Ascending aorta (tissue), 2 donors: ENCODE measurements around the gene MRPL4. TPM values are rescaled to one million over a fixed set of nuclear protein-coding genes. Genes with fewer than 3 reads are reported as not detected.

ENCODE experiments used
- DNase-seq, 2 donors: peaks; one replicate each; pipeline ENCODE4 v3.0.0-alpha.2; 2019; ENCODE audit warnings: low spot score in 2 of 2
- H3K27ac ChIP-seq, 2 donors: fragments of 200-600 bp; sonication (generic); one replicate each; pipeline ENCODE4 v1.5.1; 2016 to 2017; ENCODE audit warnings: mild to moderate bottlenecking in 1 of 2
- H3K27me3 ChIP-seq: fragments of 200-600 bp; sonication (generic); one replicate; pipeline ENCODE4 v1.5.1; 2017
- H3K36me3 ChIP-seq, 2 donors: fragments of 200-600 bp; sonication (generic); one replicate each; pipeline ENCODE4 v1.5.1; 2016
- H3K4me1 ChIP-seq, 2 donors: fragments of 200-600 bp; sonication (generic); one replicate each; pipeline ENCODE4 v1.5.1; 2016 to 2017; ENCODE audit warnings: mild to moderate bottlenecking in 1 of 2
- H3K4me3 ChIP-seq, 2 donors: fragments of 200-600 bp; sonication (generic); one replicate each; pipeline ENCODE4 v1.5.1; 2016 to 2017; ENCODE audit warnings: mild to moderate bottlenecking in 1 of 2
- H3K9me3 ChIP-seq, 2 donors: fragments of 200-600 bp; sonication (generic); one replicate each; pipeline ENCODE4 v1.5.1; 2016
- intact Hi-C: fragments of 100-400 bp; cut with DNase I; formaldehyde crosslinking; loops from one replicate; pipeline ENCODE4 v1.15.1; 2023
- total RNA-seq: library from RNA; depleted of rRNA; stranded (reverse); fragments of >200 nt; gene quantifications from one replicate; pipeline ENCODE4 v1.1.0, GENCODE V29; 2016
- TF ChIP-seq, protein P1 (sequence below), 3 experiments: fragments of 200-600 bp in 2 of 3; fragments of 450-650 bp in 1 of 3; sonication (generic) in 2 of 3; IDR thresholded peaks; one replicate each; pipeline ENCODE4 v1.5.1; 2016 to 2019; ENCODE audit warnings: antibody characterized with exemption in 3 of 3, mild to moderate bottlenecking in 1 of 3, moderate library complexity in 1 of 3

The MRPL4 gene
- total RNA-seq, 1 donor from 2014 or later = 72.9 TPM

DNA sequence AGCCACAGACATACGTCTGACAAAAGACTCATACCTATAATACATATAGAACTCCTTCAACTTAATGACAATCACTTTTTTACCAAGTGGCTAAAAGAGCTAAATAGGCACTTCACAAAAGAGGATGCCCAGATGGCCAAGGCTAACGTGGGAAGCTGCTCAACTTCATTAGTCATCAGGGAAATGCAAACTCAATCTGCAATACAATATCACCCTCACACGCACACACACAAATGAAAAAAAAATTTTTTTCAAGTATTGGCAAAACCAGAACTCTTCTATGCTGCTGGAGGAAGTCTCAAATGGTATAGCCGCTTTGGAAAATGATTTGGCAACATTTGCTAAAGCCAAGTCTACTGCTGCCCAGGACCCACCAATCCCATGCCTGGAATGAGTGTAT lies 42.7 kb upstream of the MRPL4 start:
- no peak overlapping the region for H3K27ac ChIP-seq
- H3K36me3 ChIP-seq = no peaks in the 10 kb centered on the region
- no peak overlapping the region for H3K4me3 ChIP-seq
- no peak for DNase-seq
- H3K4me1 ChIP-seq = no peaks in the 10 kb centered on the region
- no peaks in the 10 kb centered on the region for H3K27me3 ChIP-seq
- no peaks in the 10 kb centered on the region for H3K9me3 ChIP-seq
- intact Hi-C loops = no loop called here
- TF ChIP-seq, protein P1, sequence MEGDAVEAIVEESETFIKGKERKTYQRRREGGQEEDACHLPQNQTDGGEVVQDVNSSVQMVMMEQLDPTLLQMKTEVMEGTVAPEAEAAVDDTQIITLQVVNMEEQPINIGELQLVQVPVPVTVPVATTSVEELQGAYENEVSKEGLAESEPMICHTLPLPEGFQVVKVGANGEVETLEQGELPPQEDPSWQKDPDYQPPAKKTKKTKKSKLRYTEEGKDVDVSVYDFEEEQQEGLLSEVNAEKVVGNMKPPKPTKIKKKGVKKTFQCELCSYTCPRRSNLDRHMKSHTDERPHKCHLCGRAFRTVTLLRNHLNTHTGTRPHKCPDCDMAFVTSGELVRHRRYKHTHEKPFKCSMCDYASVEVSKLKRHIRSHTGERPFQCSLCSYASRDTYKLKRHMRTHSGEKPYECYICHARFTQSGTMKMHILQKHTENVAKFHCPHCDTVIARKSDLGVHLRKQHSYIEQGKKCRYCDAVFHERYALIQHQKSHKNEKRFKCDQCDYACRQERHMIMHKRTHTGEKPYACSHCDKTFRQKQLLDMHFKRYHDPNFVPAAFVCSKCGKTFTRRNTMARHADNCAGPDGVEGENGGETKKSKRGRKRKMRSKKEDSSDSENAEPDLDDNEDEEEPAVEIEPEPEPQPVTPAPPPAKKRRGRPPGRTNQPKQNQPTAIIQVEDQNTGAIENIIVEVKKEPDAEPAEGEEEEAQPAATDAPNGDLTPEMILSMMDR (IDR thresholded peaks at IDR 0.05) = no peak

GRCh38 chr19:10211061-10211460 lies 41.0 kb upstream of the MRPL4 start:
- Histone ChIP-seq H3K27me3 (no peaks in the 10 kb centered on the region), H3K27ac (no peak overlapping the region), H3K4me3 (no peak overlapping the region), H3K4me1 (no peaks in the 10 kb centered on the region), H3K9me3 (no peaks in the 10 kb centered on the region), H3K36me3 (no peaks in the 10 kb centered on the region)
- TF ChIP-seq, protein P1 (IDR thresholded peaks at IDR 0.05) = no peak
- intact Hi-C loops = no loop called here
- no peak for DNase-seq

- no peak overlapping the region for H3K27ac ChIP-seq
- TF ChIP-seq, protein P1 (IDR thresholded peaks at IDR 0.05) = no peak
- H3K4me3 ChIP-seq = no peak overlapping the region
- no peaks in the 10 kb centered on the region for H3K9me3 ChIP-seq
- no peaks in the 10 kb centered on the region for H3K27me3 ChIP-seq
- H3K36me3 ChIP-seq = no peaks in the 10 kb centered on the region
- no peak for DNase-seq
- no peaks in the 10 kb centered on the region for H3K4me1 ChIP-seq
- intact Hi-C loops = no loop called here
Measured at GRCh38 chr19:10211691-10212090, 40.3 kb upstream of the MRPL4 start.

DNA sequence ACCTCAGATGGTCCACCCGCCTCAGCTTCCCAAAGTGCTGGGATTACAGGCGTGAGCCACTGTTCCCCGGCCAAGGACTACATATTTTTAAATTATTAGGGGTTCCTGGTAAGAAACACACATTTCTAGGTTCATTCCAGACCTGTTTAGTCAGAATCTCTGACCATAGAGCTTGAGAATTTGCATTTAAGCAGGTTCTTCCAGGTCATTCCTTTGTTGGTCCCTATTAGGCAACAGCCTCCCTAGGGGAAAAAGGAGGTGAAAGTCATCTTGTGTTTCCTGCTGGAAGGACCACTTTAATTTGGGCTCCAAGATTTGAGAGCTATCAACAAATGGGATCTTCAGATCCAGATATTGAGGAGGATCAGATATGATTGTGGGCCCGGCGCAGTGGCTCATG lies 37.2 kb upstream of the MRPL4 start:
- TF ChIP-seq, protein P1 (IDR thresholded peaks at IDR 0.05) = no peak

GRCh38 chr19:10217085-10217484 lies 34.9 kb upstream of the MRPL4 start:
- intact Hi-C loops = no loop called here
- Histone ChIP-seq H3K27me3 (no peaks in the 10 kb centered on the region), H3K36me3 (no peaks in the 10 kb centered on the region), H3K4me1 (no peaks in the 10 kb centered on the region), H3K27ac (no peak overlapping the region), H3K9me3 (no peaks in the 10 kb centered on the region), H3K4me3 (no peak overlapping the region)
- DNase-seq = no peak
- TF ChIP-seq, protein P1 (IDR thresholded peaks at IDR 0.05) = no peak

More for the DNA sequence above, 37.2 kb upstream of the MRPL4 start:
- Histone ChIP-seq H3K27ac (no peak overlapping the region), H3K9me3 (no peaks in the 10 kb centered on the region), H3K36me3 (no peaks in the 10 kb centered on the region), H3K27me3 (no peaks in the 10 kb centered on the region), H3K4me3 (no peak overlapping the region), H3K4me1 (no peaks in the 10 kb centered on the region)
- intact Hi-C loops = no loop called here
- DNase-seq = no peak

- H3K27me3 ChIP-seq = no peaks in the 10 kb centered on the region
- H3K27ac ChIP-seq = no peak overlapping the region
- no peaks in the 10 kb centered on the region for H3K4me1 ChIP-seq
- TF ChIP-seq, protein P1 (IDR thresholded peaks at IDR 0.05) = no peak
- no peak for DNase-seq
- intact Hi-C loops = no loop called here
- H3K4me3 ChIP-seq = no peak overlapping the region
- H3K9me3 ChIP-seq = no peaks in the 10 kb centered on the region
- peaks cover 6 to 13% of the 10 kb centered on the region in 2 donors for H3K36me3 ChIP-seq
Measured at GRCh38 chr19:10219678-10220077, 32.3 kb upstream of the MRPL4 start.
